Stimulated activated CD8-positive, alpha-beta memory T cell treated with anti-CD3 and anti-CD28 coated beads, Interleukin-2, amount 100 ng/mL, for 1 hour (primary cell): Measurements from ENCODE around the gene ACTN4.
"Not testable (repeated sequence)": the region's sequence is repeated elsewhere in the genome, so short reads cannot be mapped to it uniquely, and the experiment has no call there.

ENCODE experiments used
- DNase-seq, 2 donors: peaks; one replicate each; pipeline ENCODE4 v3.0.0-alpha.2; 2020; ENCODE audit warnings: low read depth in 2 of 2

The ACTN4 gene

GRCh38 chr19:38647368-38647965, at the start of gene ACTN4:
TSS of gene ACTN4 (plus strand) at chr19:38647649. CDS start at chr19:38647746, 97 bp downstream.
- peak; percentile 100 for DNase-seq

GRCh38 chr19:38599722-38600121, 47.7 kb upstream of the ACTN4 start:
- DNase-seq = no peak

- not testable (repeated sequence) for DNase-seq
Observed at GRCh38 chr19:38602856-38603255, 44.6 kb upstream of the ACTN4 start.

GRCh38 chr19:38606131-38606530, 41.3 kb upstream of the ACTN4 start:
- DNase-seq = no peak

- DNase-seq = no peak
Observed at GRCh38 chr19:38614289-38614688, 33.2 kb upstream of the ACTN4 start.

- DNase-seq = no peak
Observed at GRCh38 chr19:38615007-38615581, 32.4 kb upstream of the ACTN4 start.

GRCh38 chr19:38616265-38616664, 31.2 kb upstream of the ACTN4 start:
- DNase-seq = no peak

- DNase-seq = no peak
Observed at GRCh38 chr19:38617283-38617763, 30.1 kb upstream of the ACTN4 start.

- peak in 1 of 2 donors; percentile 49 for DNase-seq
Observed at GRCh38 chr19:38617764-38618589, 29.5 kb upstream of the ACTN4 start, which contains the start of gene MAP4K1. TSS of gene MAP4K1 (minus strand) at chr19:38617953. CDS start at chr19:38617895, 58 bp downstream.

GRCh38 chr19:38618590-38619360, 28.7 kb upstream of the ACTN4 start, which contains the start of gene EIF3K:
TSS of gene EIF3K (plus strand) at chr19:38619188. CDS start at chr19:38619269, 81 bp downstream.
- DNase-seq = peak; percentile 93 to 96

- DNase-seq = no peak
Observed at GRCh38 chr19:38619361-38620174, 27.9 kb upstream of the ACTN4 start.

- DNase-seq = no peak
Observed at GRCh38 chr19:38624822-38625221, 22.6 kb upstream of the ACTN4 start.

- no peak for DNase-seq
Observed at GRCh38 chr19:38626401-38626800, 21.0 kb upstream of the ACTN4 start.

- no peak for DNase-seq
Observed at GRCh38 chr19:38629568-38629967, 17.9 kb upstream of the ACTN4 start.

GRCh38 chr19:38631301-38631700, 16.1 kb upstream of the ACTN4 start:
- not testable (repeated sequence) for DNase-seq

- DNase-seq = not testable (repeated sequence)
Observed at GRCh38 chr19:38631811-38632475, 15.5 kb upstream of the ACTN4 start.

GRCh38 chr19:38632476-38633213, 14.8 kb upstream of the ACTN4 start:
- DNase-seq = no peak

- DNase-seq = peak; percentile 46 to 47
Observed at GRCh38 chr19:38634757-38635482, 12.5 kb upstream of the ACTN4 start.
